22Rv1 (cell line): ENCODE results near the gene DENND10.

Experiments used
- H3K27ac ChIP-seq: fragments of 450-650 bp; 2 replicates; pipeline ENCODE4 v1.5.1; 2017
- CTCF ChIP-seq: fragments of 450-650 bp; IDR thresholded peaks from 2 replicates; pipeline ENCODE4 v1.5.1; 2017; ENCODE audit warnings: mild to moderate bottlenecking
- ZFX ChIP-seq: fragments of 450-650 bp; IDR thresholded peaks from 2 replicates; pipeline ENCODE4 v1.6.1; 2017; ENCODE audit warnings: antibody characterized with exemption, borderline replicate concordance

The DENND10 gene

GRCh38 chr10:119120875-119121274 is 17.0 kb downstream of the DENND10 start:
- no peak overlapping the region for H3K27ac ChIP-seq
- no peak for TF ChIP-seq ZFX
- TF ChIP-seq CTCF: no peak

- H3K27ac ChIP-seq: no peak overlapping the region
- TF ChIP-seq ZFX (no peak), CTCF (no peak)
Measured at GRCh38 chr10:119125942-119126341, 22.0 kb downstream of the DENND10 start.

DNA sequence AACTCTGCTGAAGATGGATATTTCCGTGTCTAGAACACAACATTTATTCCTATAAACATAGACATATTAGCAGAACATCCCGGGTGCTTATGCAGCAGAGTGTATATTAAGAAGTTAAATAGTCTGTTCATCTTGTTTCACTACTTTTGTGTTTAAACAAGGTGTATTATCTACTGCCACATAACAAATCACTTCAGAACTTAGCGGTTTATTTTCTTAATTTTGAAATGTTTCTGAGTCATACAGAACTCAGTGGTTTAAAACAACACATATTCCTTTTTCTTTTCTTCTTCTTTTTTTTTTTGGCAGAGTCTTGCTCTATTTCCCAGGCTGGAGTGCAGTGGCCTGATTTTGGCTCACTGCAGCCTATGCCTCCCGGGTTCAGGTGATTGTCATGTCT is 25.8 kb downstream of the DENND10 start:
- H3K27ac ChIP-seq: no peak overlapping the region
- TF ChIP-seq ZFX (no peak), CTCF (no peak)

GRCh38 chr10:119131512-119132240 is 27.8 kb downstream of the DENND10 start:
- TF ChIP-seq ZFX (no peak), CTCF (no peak)
- H3K27ac ChIP-seq: no peak overlapping the region

- TF ChIP-seq ZFX (no peak), CTCF (no peak)
- H3K27ac ChIP-seq: no peak overlapping the region
Measured at GRCh38 chr10:119132521-119133345, 28.8 kb downstream of the DENND10 start.

GRCh38 chr10:119133949-119134348 is 30.0 kb downstream of the DENND10 start:
- TF ChIP-seq CTCF (no peak), ZFX (no peak)
- H3K27ac ChIP-seq: no peak overlapping the region

DNA sequence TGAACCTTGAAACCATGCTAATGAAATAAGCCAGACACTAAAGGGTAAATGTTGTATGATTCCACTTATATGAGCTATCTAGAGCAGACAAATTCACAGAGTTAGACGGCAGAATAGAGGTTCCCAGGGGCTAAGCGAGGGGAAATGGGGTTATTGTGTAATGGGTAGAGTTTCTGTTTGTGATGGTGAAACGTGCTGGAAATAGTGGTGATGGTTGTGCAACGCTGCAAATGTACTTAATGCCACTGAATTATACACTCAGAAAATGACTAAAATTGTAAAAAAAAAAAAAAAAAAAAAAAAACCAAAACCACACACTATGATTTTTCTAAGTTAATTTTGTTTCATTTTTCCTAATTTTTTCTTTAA is 31.6 kb downstream of the DENND10 start:
- TF ChIP-seq CTCF: no peak
- TF ChIP-seq ZFX: no peak
- H3K27ac ChIP-seq: no peak overlapping the region
